HFF-Myc (cell line): ENCODE measurements around the gene YIPF7.

Source experiments
- DNase-seq: peaks from one replicate; pipeline ENCODE4 v3.0.0-alpha.2; 2011; ENCODE audit warnings: low read depth; ENCODE audit errors: extremely low read depth
- H3K4me3 ChIP-seq: replicated peaks from 2 replicates; pipeline ENCODE4 v1.5.1; 2011; ENCODE audit warnings: low read depth, mild to moderate bottlenecking, control low read depth, low read length
- TF ChIP-seq, protein P1 (sequence below): IDR thresholded peaks from 2 replicates; pipeline ENCODE4 v1.5.1; 2012; ENCODE audit warnings: mild to moderate bottlenecking, low read depth, low read length, control low read depth; ENCODE audit errors: missing control alignments

Gene YIPF7

GRCh38 chr4:44661940-44662622 lies 10.7 kb upstream of the YIPF7 start:
- no peak overlapping the region for H3K4me3 ChIP-seq
- TF ChIP-seq, protein P1, sequence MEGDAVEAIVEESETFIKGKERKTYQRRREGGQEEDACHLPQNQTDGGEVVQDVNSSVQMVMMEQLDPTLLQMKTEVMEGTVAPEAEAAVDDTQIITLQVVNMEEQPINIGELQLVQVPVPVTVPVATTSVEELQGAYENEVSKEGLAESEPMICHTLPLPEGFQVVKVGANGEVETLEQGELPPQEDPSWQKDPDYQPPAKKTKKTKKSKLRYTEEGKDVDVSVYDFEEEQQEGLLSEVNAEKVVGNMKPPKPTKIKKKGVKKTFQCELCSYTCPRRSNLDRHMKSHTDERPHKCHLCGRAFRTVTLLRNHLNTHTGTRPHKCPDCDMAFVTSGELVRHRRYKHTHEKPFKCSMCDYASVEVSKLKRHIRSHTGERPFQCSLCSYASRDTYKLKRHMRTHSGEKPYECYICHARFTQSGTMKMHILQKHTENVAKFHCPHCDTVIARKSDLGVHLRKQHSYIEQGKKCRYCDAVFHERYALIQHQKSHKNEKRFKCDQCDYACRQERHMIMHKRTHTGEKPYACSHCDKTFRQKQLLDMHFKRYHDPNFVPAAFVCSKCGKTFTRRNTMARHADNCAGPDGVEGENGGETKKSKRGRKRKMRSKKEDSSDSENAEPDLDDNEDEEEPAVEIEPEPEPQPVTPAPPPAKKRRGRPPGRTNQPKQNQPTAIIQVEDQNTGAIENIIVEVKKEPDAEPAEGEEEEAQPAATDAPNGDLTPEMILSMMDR = no peak
- no peak for DNase-seq

GRCh38 chr4:44660396-44660795 lies 9.0 kb upstream of the YIPF7 start:
- no peak for DNase-seq
- TF ChIP-seq, protein P1 = no peak
- H3K4me3 ChIP-seq = no peak overlapping the region

DNA sequence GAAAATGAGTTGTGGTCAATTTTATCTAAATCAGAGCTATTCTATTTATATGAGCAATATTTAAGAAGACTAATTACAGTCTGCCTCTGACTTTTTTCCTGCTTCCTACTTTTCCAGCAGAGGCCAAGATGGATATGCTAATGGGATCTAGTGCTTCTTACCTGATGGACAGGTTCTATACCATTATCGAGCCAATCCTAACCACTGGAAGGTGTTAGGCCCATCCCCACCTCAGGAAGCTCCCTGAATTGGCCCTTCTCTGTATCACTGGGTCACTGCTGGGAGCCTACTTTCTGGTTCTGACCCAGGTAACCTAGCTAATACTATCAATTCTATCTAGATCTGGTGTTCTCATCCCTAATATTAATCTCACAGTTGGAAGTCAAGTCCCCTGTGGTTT lies 577 bp upstream of the YIPF7 start:
- no peak overlapping the region for H3K4me3 ChIP-seq
- no peak for DNase-seq
- TF ChIP-seq, protein P1 = no peak

GRCh38 chr4:44646151-44646550 lies 5.3 kb downstream of the YIPF7 start:
- TF ChIP-seq, protein P1 = no peak
- no peak overlapping the region for H3K4me3 ChIP-seq
- DNase-seq = no peak

- no peak overlapping the region for H3K4me3 ChIP-seq
- TF ChIP-seq, protein P1 = no peak
- no peak for DNase-seq
These were observed 13.3 kb downstream of the YIPF7 start for GRCh38 chr4:44638091-44638490.

GRCh38 chr4:44632733-44633132 lies 18.7 kb downstream of the YIPF7 start:
- H3K4me3 ChIP-seq = no peak overlapping the region
- no peak for DNase-seq
- TF ChIP-seq, protein P1 = no peak

DNA sequence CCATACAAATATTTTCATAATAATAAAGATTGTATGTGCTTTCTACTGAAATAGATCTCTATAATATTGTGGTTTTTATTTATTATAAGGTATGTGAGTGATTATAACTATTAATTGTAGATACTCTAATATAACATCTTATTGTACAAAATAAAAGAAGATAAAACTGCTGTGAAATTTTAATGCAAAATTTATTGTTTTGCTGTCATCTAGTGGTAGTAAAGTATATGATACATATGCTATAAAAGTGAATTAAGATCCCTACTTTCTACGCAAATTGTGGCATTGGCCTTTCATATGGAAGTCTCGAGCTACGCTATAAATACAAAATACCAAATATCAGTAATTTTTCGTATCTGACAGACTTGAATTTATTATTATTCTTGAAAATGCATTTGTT lies 19.3 kb downstream of the YIPF7 start:
- TF ChIP-seq, protein P1 = no peak
- DNase-seq = no peak
- no peak overlapping the region for H3K4me3 ChIP-seq
